Loucy (cell line): ENCODE results near the gene LSM14B.

Source experiments
- H2AFZ ChIP-seq: fragments of 200-600 bp; sonication (generic); 2 replicates; pipeline ENCODE4 v1.6.0; 2016; ENCODE audit warnings: antibody characterized with exemption, mild to moderate bottlenecking, low read length, moderate library complexity
- H3F3A ChIP-seq: fragments of 200-600 bp; 2 replicates; pipeline ENCODE4 v1.6.0; 2016; ENCODE audit warnings: antibody characterized with exemption, low read depth, mild to moderate bottlenecking
- H3K27me3 ChIP-seq: fragments of 200-600 bp; sonication (generic); 2 replicates; pipeline ENCODE4 v1.6.1; 2014; ENCODE audit warnings: low read length, mild to moderate bottlenecking; ENCODE audit not compliant: insufficient read depth, poor library complexity, severe bottlenecking
- H3K36me3 ChIP-seq: fragments of 200-600 bp; sonication (generic); 2 replicates; pipeline ENCODE4 v1.6.1; 2016; ENCODE audit warnings: low read length; ENCODE audit not compliant: insufficient read depth
- H3K4me1 ChIP-seq: fragments of 200-600 bp; sonication (generic); 2 replicates; pipeline ENCODE4 v1.5.1; 2014; ENCODE audit warnings: low read length, mild to moderate bottlenecking; ENCODE audit not compliant: insufficient read depth, poor library complexity, severe bottlenecking
- H3K4me2 ChIP-seq: fragments of 200-600 bp; sonication (generic); 2 replicates; pipeline ENCODE4 v1.6.0; 2014; ENCODE audit warnings: antibody characterized with exemption, low read length, low read depth, mild to moderate bottlenecking; ENCODE audit not compliant: poor library complexity, severe bottlenecking
- H3K4me3 ChIP-seq: fragments of 200-600 bp; sonication (generic); 2 replicates; pipeline ENCODE4 v1.5.1; 2014; ENCODE audit warnings: low read length, mild to moderate bottlenecking, mixed read lengths; ENCODE audit not compliant: poor library complexity, severe bottlenecking
- H3K79me2 ChIP-seq: fragments of 200-600 bp; sonication (generic); 2 replicates; pipeline ENCODE4 v1.6.1; 2014; ENCODE audit warnings: low read length; ENCODE audit not compliant: insufficient read depth
- H3K9ac ChIP-seq: fragments of 200-600 bp; sonication (generic); 2 replicates; pipeline ENCODE4 v1.6.0; 2014; ENCODE audit warnings: mild to moderate bottlenecking, low read depth, low read length, moderate library complexity; ENCODE audit not compliant: poor library complexity, severe bottlenecking
- H3K9me2 ChIP-seq: fragments of 200-600 bp; sonication (generic); replicated peaks from 2 replicates; pipeline ENCODE4 v1.6.1; 2016; ENCODE audit warnings: low read depth, low read length, mixed read lengths
- H3K9me3 ChIP-seq: fragments of 200-600 bp; sonication (generic); 2 replicates; pipeline ENCODE4 v1.6.1; 2014; ENCODE audit warnings: mild to moderate bottlenecking, antibody characterized with exemption, low read length, low read depth; ENCODE audit not compliant: insufficient read depth
- H4K20me1 ChIP-seq: fragments of 200-600 bp; sonication (generic); 2 replicates; pipeline ENCODE4 v1.6.0; 2014; ENCODE audit warnings: antibody characterized with exemption, low read length, mild to moderate bottlenecking; ENCODE audit not compliant: insufficient read depth, poor library complexity, severe bottlenecking
- CTCF ChIP-seq: fragments of 200-600 bp; sonication (generic); conservative IDR thresholded peaks from 2 replicates; pipeline ENCODE4 v1.5.1; 2014; ENCODE audit warnings: mild to moderate bottlenecking, antibody characterized with exemption, low read length
- EZH2phosphoT487 ChIP-seq: fragments of 200-600 bp; IDR thresholded peaks from 2 replicates; pipeline ENCODE4 v1.6.1; 2018; ENCODE audit warnings: antibody characterized with exemption, mild to moderate bottlenecking, moderate library complexity, borderline replicate concordance

LSM14B gene

DNA sequence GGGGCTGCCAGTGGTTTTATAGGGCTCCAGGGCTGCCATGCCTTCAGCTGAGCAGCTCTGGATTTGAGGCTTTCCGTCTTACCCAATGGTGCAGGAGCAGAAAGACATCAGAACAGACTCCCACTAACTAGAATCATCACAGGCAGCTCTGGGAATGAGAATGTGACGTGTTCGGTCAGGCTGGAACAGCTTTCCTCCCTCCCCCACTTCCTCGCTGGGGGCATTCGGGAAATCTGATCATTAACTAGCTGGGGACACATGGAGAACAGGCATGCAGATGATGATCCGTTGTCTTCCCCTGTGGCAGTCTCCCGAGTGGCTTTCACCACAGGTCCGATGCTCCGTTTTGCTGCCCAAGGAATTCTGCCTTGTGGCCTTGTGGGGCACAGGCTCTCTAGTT lies 55.0 kb downstream of the LSM14B start:
- H3K27me3 ChIP-seq: no peaks in the 10 kb centered on the region
- TF ChIP-seq EZH2phosphoT487 (no peak), CTCF (no peak)
- H3K36me3 ChIP-seq: peaks cover 16% of the 10 kb centered on the region; the same call in 1 of the 2 replicates
- H3K9me2 ChIP-seq: no peaks in the 10 kb centered on the region
- peaks cover 7% of the 10 kb centered on the region for H3K4me1 ChIP-seq
- H4K20me1 ChIP-seq: no peaks in the 10 kb centered on the region
- peaks cover 7% of the 10 kb centered on the region for H3K79me2 ChIP-seq
- H3K4me2 ChIP-seq: no peak overlapping the region
- no peaks in the 10 kb centered on the region for H3K9me3 ChIP-seq
- H2AFZ ChIP-seq: no peak overlapping the region
- no peak overlapping the region for H3K9ac ChIP-seq
- H3K4me3 ChIP-seq: no peak overlapping the region
- no peaks in the 10 kb centered on the region; the same call in 1 of the 2 replicates for H3F3A ChIP-seq

- Histone ChIP-seq H3K36me3 (peaks cover 16% of the 10 kb centered on the region; the same call in 1 of the 2 replicates), H3F3A (no peaks in the 10 kb centered on the region; the same call in 1 of the 2 replicates), H3K9me2 (no peaks in the 10 kb centered on the region), H4K20me1 (peaks cover 5% of the 10 kb centered on the region), H3K4me1 (peaks cover 13% of the 10 kb centered on the region), H3K79me2 (peaks cover 16% of the 10 kb centered on the region), H3K9ac (no peak overlapping the region), H3K9me3 (no peaks in the 10 kb centered on the region), H2AFZ (no peak overlapping the region), H3K4me2 (no peak overlapping the region), H3K27me3 (no peaks in the 10 kb centered on the region), H3K4me3 (no peak overlapping the region)
- TF ChIP-seq EZH2phosphoT487 (no peak), CTCF (no peak)
These were observed 56.3 kb downstream of the LSM14B start for GRCh38 chr20:62178316-62179161.

GRCh38 chr20:62179162-62179504 lies 56.9 kb downstream of the LSM14B start:
- H3K4me2 ChIP-seq: no peak overlapping the region
- no peaks in the 10 kb centered on the region for H3K9me3 ChIP-seq
- H3K4me1 ChIP-seq: peaks cover 17% of the 10 kb centered on the region
- H3F3A ChIP-seq: no peaks in the 10 kb centered on the region; the same call in 1 of the 2 replicates
- H3K4me3 ChIP-seq: no peak overlapping the region
- no peaks in the 10 kb centered on the region for H3K27me3 ChIP-seq
- H3K9ac ChIP-seq: no peak overlapping the region
- no peak overlapping the region for H2AFZ ChIP-seq
- peaks cover 8% of the 10 kb centered on the region for H4K20me1 ChIP-seq
- TF ChIP-seq EZH2phosphoT487: no peak
- no peak for TF ChIP-seq CTCF
- H3K36me3 ChIP-seq: peaks cover 16% of the 10 kb centered on the region; the same call in 1 of the 2 replicates
- H3K79me2 ChIP-seq: peaks cover 22% of the 10 kb centered on the region
- no peaks in the 10 kb centered on the region for H3K9me2 ChIP-seq
